ENCODE results near the gene SLC30A7. TPM values are rescaled to one million over a fixed set of nuclear protein-coding genes. Genes with fewer than 3 reads are reported as not detected.

The SLC30A7 gene
- total RNA-seq (40.2 TPM), polyA plus RNA-seq (ENCODE audit: insufficient read depth, low read depth, low replicate concordance) (4.4 TPM)
- long read RNA-seq, donor 1, full-length matches to known transcripts: 1 of 1 reads
- long read RNA-seq, donor 1, partial matches to known transcripts: 0 of 1 reads
- long read RNA-seq, donor 1, other reads (novel, unspliced or antisense): 0 of 1 reads
- long read RNA-seq, donor 2, full-length matches to known transcripts: 3 of 3 reads
- long read RNA-seq, donor 2, partial matches to known transcripts: 0 of 3 reads
- long read RNA-seq, donor 2, other reads (novel, unspliced or antisense): 0 of 3 reads
- long read RNA-seq, donor 3, full-length matches to known transcripts: 3 of 3 reads
- long read RNA-seq, donor 3, partial matches to known transcripts: 0 of 3 reads
- long read RNA-seq, donor 3, other reads (novel, unspliced or antisense): 0 of 3 reads
- long read RNA-seq, donor 4, full-length matches to known transcripts: 3 of 3 reads
- long read RNA-seq, donor 4, partial matches to known transcripts: 0 of 3 reads
- long read RNA-seq, donor 4, other reads (novel, unspliced or antisense): 0 of 3 reads
- long read RNA-seq, donor 5: 0 reads
- long read RNA-seq, donor 6, full-length matches to known transcripts: 1 of 1 reads
- long read RNA-seq, donor 6, partial matches to known transcripts: 0 of 1 reads
- long read RNA-seq, donor 6, other reads (novel, unspliced or antisense): 0 of 1 reads
- long read RNA-seq, donor 7, full-length matches to known transcripts: 9 of 19 reads
- long read RNA-seq, donor 7, partial matches to known transcripts: 4 of 19 reads
- long read RNA-seq, donor 7, other reads (novel, unspliced or antisense): 6 of 19 reads
- long read RNA-seq, donor 8, partial matches to known transcripts: 0 of 1 reads
- long read RNA-seq, donor 8, other reads (novel, unspliced or antisense): 0 of 1 reads
- long read RNA-seq, donor 9, full-length matches to known transcripts: 3 of 3 reads
- long read RNA-seq, donor 9, partial matches to known transcripts: 0 of 3 reads
- long read RNA-seq, donor 9, other reads (novel, unspliced or antisense): 0 of 3 reads
- long read RNA-seq, donor 10, full-length matches to known transcripts: 2 of 52 reads
- long read RNA-seq, donor 10, partial matches to known transcripts: 14 of 52 reads
- long read RNA-seq, donor 10, other reads (novel, unspliced or antisense): 36 of 52 reads

- Histone ChIP-seq H3K27ac (ENCODE audit: low read depth in 2 of 2, low read length in 2 of 2) (peak within 1 kb of the TSS; percentile 99), H3K4me3 (ENCODE audit: low read length in 3 of 3) (peak within 1 kb of the TSS; percentile 97 to 100 (median 98)), H3K9me3 (ENCODE audit: control insufficient read depth in 2 of 3, insufficient read depth in 1 of 3, low read length in 3 of 3) (no peaks in the 10 kb centered on the region), H3K27me3 (ENCODE audit: control insufficient read depth, insufficient read depth, low read length) (no peaks in the 10 kb centered on the region), H3K9ac (ENCODE audit: low read length in 3 of 3) (peak within 1 kb of the TSS; percentile 83 to 99 (median 98)), H3K36me3 (ENCODE audit: control insufficient read depth in 2 of 3, insufficient read depth in 3 of 3, low read length in 3 of 3) (peaks cover 0 to 6% (median 0%) of the 10 kb centered on the region in 3 donors), H3K4me1 (ENCODE audit: control insufficient read depth in 2 of 3, insufficient read depth in 2 of 3, low read depth in 1 of 3, low read length in 3 of 3) (peaks cover 5 to 19% (median 8%) of the 10 kb centered on the region in 3 donors)
- no peak for TF ChIP-seq CTCF (IDR thresholded peaks at IDR 0.05; ENCODE audit: borderline replicate concordance, extremely low read depth, insufficient read depth)
- intact Hi-C loops (cut with DNase I): no loop called here
- peak; percentile 95 to 98 (median 97) for DNase-seq
- FAIRE-seq: no peak
Measured at GRCh38 chr1:100895540-100896480, at the start of gene SLC30A7. Gene SLC30A7, plus strand, starts transcription at chr1:100896090. Its CDS starts 173 bp downstream, at chr1:100896263.

GRCh38 chr1:100847361-100848082 lies 48.4 kb upstream of the SLC30A7 start:
- peak in 1 of 5 donors; percentile 9 for DNase-seq
- no peaks in the 10 kb centered on the region for H3K4me1 ChIP-seq (ENCODE audit: control insufficient read depth in 2 of 3, insufficient read depth in 2 of 3, low read depth in 1 of 3, low read length in 3 of 3)
- no peaks in the 10 kb centered on the region for H3K27me3 ChIP-seq (ENCODE audit: control insufficient read depth, insufficient read depth, low read length)
- TF ChIP-seq CTCF (IDR thresholded peaks at IDR 0.05; ENCODE audit: borderline replicate concordance, extremely low read depth, insufficient read depth): no peak
- H3K4me3 ChIP-seq (ENCODE audit: low read length in 3 of 3): peak overlapping the region in 2 of 3 donors; percentile 43 to 50
- H3K9me3 ChIP-seq (ENCODE audit: control insufficient read depth in 2 of 3, insufficient read depth in 1 of 3, low read length in 3 of 3): no peaks in the 10 kb centered on the region
- peak overlapping the region in 1 of 2 donors; percentile 26 for H3K27ac ChIP-seq (ENCODE audit: low read depth in 2 of 2, low read length in 2 of 2)
- no peak overlapping the region for H3K9ac ChIP-seq (ENCODE audit: low read length in 3 of 3)
- no peak for FAIRE-seq
- no peaks in the 10 kb centered on the region for H3K36me3 ChIP-seq (ENCODE audit: control insufficient read depth in 2 of 3, insufficient read depth in 3 of 3, low read length in 3 of 3)
- intact Hi-C loops (cut with DNase I): no loop called here

Measured in kidney (tissue), 22 donors.